Measurements from ENCODE around the gene TLE6. TPM values are rescaled to one million over a fixed set of nuclear protein-coding genes. Genes with fewer than 3 reads are reported as not detected.
A peak's percentile ranks its signal among the peaks of the same experiment; 100 is the strongest.

Gene TLE6
- total and polyA plus RNA-seq, 10 of the 15 experiments (the other 5 are each of a cell fraction or from before 2014, with no cell fraction given) = 2.7 to 13.8 (median 6.4) TPM

DNA sequence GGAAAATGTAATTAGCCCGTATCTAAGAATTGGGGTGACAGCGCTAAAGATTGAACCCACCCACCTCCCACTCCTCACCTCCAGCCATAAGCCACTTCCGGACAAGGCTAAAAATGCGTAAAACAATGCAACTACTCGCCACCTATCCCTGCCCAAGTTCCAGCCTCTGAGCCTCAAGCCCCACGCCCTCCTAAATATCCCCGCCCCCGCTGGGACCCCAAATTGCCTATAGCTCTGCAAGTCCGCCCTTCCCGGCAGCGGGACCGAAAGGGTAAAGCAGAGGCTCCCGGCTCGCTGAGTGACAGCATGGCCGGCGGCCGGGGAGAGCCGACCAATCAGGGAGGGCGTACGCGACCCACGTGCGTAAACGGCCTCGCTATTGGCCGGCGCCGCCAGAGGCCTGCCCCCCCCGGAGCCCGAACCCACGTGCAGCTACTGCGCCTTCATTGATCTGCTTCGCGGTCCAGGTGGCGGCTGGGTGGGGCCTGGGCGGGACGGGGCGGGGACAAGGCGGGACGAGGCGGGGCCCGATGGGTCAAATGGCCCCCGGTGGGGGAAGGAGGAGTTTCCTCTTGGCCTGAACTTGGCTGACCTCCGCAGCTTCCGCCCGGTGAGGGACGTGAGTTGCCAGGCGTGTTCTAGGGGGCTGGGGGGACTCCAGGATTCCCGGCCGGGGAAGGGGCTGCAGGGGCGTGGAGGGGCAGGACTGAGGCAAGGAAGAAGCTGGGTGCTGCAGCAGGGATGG lies at the start of gene TLE6 (continued):
- no peak for TF ChIP-seq ZBTB40 (IDR thresholded peaks at IDR 0.05; ENCODE audit: borderline replicate concordance)
- TF ChIP-seq CHD4 (IDR thresholded peaks at IDR 0.05) = no peak
- TF ChIP-seq NBN (IDR thresholded peaks at IDR 0.05) = no peak
- TF ChIP-seq PAX8 (IDR thresholded peaks at IDR 0.05) = no peak
- 0 out of 2 replicates have a peak, but pooled peaks have one; percentile 37 for TF ChIP-seq TAF1 (IDR thresholded peaks at IDR 0.05; ENCODE audit: borderline replicate concordance, low read depth, low read length)
- TF ChIP-seq CBX3 (IDR thresholded peaks at IDR 0.05; ENCODE audit: borderline replicate concordance, low read depth) = no peak
- TF ChIP-seq TCF7 (IDR thresholded peaks at IDR 0.05; ENCODE audit: borderline replicate concordance) = no peak
- no peak for TF ChIP-seq POLR2AphosphoS2 (IDR thresholded peaks at IDR 0.05; ENCODE audit: low read depth, low read length)
- TF ChIP-seq NR2C2 (IDR thresholded peaks at IDR 0.05; ENCODE audit: borderline replicate concordance, control insufficient read depth, insufficient read length, low read depth) = no peak
- no peak for TF ChIP-seq NRF1 (conservative IDR thresholded peaks at IDR 0.05; ENCODE audit: low read depth, low read length)
- TF ChIP-seq ZNF24 (IDR thresholded peaks at IDR 0.05) = no peak
- TF ChIP-seq ATF7 (IDR thresholded peaks at IDR 0.05; ENCODE audit: low read depth) = 0 out of 2 replicates have a peak, but pooled peaks have one; percentile 9
- TF ChIP-seq RELA (IDR thresholded peaks at IDR 0.05; ENCODE audit: borderline replicate concordance, partially characterized antibody) = no peak
- TF ChIP-seq, protein P1, sequence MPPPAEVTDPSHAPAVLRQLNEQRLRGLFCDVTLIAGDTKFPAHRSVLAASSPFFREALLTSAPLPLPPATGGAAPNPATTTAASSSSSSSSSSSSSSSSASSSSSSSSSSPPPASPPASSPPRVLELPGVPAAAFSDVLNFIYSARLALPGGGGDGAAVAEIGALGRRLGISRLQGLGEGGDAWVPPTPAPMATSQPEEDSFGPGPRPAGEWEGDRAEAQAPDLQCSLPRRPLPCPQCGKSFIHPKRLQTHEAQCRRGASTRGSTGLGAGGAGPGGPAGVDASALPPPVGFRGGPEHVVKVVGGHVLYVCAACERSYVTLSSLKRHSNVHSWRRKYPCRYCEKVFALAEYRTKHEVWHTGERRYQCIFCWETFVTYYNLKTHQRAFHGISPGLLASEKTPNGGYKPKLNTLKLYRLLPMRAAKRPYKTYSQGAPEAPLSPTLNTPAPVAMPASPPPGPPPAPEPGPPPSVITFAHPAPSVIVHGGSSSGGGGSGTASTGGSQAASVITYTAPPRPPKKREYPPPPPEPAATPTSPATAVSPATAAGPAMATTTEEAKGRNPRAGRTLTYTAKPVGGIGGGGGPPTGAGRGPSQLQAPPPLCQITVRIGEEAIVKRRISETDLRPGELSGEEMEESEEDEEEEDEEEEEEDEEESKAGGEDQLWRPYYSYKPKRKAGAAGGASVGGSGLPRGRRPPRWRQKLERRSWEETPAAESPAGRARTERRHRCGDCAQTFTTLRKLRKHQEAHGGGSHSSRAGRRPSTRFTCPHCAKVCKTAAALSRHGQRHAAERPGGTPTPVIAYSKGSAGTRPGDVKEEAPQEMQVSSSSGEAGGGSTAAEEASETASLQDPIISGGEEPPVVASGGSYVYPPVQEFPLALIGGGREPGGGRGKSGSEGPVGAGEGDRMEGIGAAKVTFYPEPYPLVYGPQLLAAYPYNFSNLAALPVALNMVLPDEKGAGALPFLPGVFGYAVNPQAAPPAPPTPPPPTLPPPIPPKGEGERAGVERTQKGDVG (CRISPR knock-in tag; IDR thresholded peaks at IDR 0.05) = no peak
- no peak for TF ChIP-seq BRCA1 (IDR thresholded peaks at IDR 0.05; ENCODE audit: low read depth, low read length)
- TF ChIP-seq, protein P2, sequence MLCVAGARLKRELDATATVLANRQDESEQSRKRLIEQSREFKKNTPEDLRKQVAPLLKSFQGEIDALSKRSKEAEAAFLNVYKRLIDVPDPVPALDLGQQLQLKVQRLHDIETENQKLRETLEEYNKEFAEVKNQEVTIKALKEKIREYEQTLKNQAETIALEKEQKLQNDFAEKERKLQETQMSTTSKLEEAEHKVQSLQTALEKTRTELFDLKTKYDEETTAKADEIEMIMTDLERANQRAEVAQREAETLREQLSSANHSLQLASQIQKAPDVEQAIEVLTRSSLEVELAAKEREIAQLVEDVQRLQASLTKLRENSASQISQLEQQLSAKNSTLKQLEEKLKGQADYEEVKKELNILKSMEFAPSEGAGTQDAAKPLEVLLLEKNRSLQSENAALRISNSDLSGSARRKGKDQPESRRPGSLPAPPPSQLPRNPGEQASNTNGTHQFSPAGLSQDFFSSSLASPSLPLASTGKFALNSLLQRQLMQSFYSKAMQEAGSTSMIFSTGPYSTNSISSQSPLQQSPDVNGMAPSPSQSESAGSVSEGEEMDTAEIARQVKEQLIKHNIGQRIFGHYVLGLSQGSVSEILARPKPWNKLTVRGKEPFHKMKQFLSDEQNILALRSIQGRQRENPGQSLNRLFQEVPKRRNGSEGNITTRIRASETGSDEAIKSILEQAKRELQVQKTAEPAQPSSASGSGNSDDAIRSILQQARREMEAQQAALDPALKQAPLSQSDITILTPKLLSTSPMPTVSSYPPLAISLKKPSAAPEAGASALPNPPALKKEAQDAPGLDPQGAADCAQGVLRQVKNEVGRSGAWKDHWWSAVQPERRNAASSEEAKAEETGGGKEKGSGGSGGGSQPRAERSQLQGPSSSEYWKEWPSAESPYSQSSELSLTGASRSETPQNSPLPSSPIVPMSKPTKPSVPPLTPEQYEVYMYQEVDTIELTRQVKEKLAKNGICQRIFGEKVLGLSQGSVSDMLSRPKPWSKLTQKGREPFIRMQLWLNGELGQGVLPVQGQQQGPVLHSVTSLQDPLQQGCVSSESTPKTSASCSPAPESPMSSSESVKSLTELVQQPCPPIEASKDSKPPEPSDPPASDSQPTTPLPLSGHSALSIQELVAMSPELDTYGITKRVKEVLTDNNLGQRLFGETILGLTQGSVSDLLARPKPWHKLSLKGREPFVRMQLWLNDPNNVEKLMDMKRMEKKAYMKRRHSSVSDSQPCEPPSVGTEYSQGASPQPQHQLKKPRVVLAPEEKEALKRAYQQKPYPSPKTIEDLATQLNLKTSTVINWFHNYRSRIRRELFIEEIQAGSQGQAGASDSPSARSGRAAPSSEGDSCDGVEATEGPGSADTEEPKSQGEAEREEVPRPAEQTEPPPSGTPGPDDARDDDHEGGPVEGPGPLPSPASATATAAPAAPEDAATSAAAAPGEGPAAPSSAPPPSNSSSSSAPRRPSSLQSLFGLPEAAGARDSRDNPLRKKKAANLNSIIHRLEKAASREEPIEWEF (IDR thresholded peaks at IDR 0.05; ENCODE audit: insufficient replicate concordance, low read depth, low read length) = no peak

Measured in GM12878 (cell line).